HEK293 (cell line): ENCODE results near the gene MAST2.

ENCODE experiments used
- CTCF ChIP-seq: fragments of 450-650 bp; formaldehyde crosslinking; IDR thresholded peaks from 2 replicates; pipeline ENCODE4 v1.5.1; 2016; ENCODE audit warnings: missing biosample characterization, missing genetic modification characterization
- TCF7L2 ChIP-seq: IDR thresholded peaks from 2 replicates; pipeline ENCODE4 v1.6.1; 2011; ENCODE audit warnings: low read depth, mild to moderate bottlenecking, inconsistent platforms, low read length, moderate library complexity, borderline replicate concordance
- YY1 ChIP-seq: fragments of 450-650 bp; formaldehyde crosslinking; IDR thresholded peaks from 2 replicates; pipeline ENCODE4 v1.5.1; 2018; ENCODE audit warnings: missing biosample characterization, missing genetic modification characterization

- TF ChIP-seq YY1 (tag by site-specific recombination) (no peak), TCF7L2 (no peak), CTCF (tag by site-specific recombination) (no peak)
Measured at GRCh38 chr1:45836451-45836850, 33.0 kb downstream of the MAST2 start.
